GM19455 (cell line): ENCODE measurements around the gene SLC7A6OS.

Experiments used
- ATAC-seq: cut with Tn5 transposase; IDR thresholded peaks from one replicate; pipeline ENCODE4 v1.9.1; 2021; ENCODE audit not compliant: unreplicated experiment

Gene SLC7A6OS

DNA sequence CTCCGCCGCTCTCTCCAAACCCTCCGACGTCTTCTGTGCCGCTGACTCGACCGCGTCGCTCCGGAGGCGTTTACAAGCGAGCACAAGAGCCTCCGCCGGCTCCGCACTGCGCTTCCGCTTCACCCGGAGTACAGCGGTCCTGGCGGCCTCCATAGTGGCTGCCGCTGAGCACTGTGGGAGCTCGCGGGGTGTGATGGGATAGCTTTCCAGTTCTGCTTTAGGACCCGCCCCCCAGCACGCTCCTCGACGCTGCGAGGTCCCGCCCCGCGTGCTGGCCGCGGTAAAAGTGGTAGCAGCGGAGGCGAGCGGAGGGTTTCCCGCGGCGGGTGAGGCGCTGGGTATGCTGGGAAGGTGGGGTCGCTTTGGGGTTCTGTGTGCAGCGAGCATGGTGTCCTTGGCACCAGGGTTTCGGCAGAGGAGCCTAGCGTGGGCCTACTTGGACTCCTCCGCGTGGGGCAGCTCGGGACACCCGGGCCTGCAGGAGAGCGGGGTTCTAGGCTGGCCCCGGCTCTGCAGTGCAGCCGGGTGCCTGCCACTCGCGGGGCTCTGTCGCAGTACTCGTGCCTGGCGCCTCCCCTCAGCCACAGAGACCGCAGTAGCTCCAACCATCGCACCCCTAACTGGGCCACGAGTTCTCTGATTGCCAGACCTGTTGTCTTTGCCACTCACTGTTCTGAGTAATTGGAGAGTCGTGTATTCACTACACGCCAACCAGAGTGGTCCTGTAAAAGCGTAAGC is at the start of gene SLC7A6OS, which contains the start of gene PRMT7:
Gene SLC7A6OS, minus strand, starts transcription at position 173 of the 738 bp plus-strand sequence. Its CDS starts 20 bp downstream, at position 153.
Gene PRMT7, plus strand, starts transcription at position 246 of the 738 bp plus-strand sequence. CDS start 4,961 bp downstream, outside the sequence.
- peak; percentile 96 for ATAC-seq

DNA sequence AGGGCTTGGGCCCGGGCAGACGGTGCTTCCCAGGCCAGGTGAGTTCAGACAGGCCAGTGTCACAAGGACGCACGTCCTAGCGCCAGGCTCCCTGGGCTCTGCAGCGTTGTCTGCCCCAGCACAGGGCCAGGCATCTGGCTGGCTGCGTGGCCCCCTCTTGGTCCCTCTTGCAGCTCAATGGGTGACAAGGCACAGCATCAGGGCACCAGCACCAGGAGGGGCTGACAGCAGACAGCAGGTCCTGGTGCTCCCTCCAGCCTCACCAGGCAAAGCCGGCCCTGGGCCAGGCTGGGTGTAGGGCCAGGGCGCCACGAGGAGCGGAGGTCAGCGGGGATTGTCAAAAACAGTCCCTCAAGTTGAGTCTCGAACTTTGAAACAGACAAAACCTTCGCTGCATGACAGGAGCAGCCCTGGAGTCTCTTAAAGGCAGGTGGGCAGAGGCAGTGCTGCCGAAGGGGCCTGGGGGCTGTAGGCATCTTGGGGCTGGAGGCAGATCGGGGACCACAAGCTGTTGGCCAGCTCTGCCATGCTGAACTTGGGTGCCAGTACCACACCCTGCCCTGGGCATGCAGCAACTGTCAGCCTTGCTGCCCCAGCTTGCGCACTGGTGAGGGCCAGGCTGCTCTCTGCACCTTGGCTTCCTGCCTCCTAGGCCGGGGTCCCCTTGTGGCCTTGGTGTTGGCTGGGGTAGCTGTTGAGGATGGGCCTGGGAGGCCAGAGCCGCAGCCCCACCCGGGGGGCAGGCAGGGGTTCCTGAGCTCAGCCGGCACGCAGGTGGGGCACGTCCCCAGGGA is 48.8 kb upstream of the SLC7A6OS start:
- no peak for ATAC-seq

DNA sequence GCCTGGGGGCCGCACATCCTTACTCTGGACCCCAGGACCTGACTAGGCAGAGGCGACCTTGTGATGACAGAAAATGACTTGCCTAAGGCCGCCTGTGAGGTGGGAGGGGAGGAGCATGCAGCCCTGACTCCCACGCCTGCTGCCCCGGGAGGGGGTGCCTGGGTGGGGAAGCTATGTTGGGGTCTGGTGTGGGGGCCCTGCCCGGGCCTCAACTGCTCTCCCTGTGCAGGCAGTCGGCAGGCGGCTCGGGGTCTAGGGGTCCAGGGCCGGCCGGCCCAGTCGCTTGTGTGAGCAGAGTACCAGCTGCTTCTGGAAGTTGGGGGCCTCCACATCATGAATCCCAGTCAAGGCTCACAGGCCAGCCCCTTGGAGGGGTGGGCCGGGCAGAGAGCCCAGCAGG is 48.2 kb upstream of the SLC7A6OS start:
- ATAC-seq, result no peak

DNA sequence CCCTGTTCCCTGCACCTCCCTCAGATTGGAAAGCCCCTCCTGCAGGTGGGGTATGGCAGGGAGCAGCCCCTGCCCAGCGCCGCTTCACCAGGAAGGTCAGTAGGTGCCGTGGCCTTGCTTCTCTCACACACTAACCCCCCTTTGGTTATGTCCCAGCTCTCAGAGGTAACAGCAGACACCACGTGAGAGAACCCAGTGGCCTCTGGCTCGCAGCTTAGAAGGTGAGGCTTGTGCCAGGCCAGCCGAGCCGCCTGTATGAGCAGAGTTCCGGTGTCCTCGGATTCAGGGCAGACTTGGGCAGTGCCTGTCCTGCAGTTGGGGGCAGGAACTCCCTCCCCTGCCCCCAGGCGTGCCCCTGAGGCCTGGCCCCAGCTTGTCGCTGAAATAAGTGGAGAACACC is 47.2 kb upstream of the SLC7A6OS start:
- ATAC-seq, result no peak

DNA sequence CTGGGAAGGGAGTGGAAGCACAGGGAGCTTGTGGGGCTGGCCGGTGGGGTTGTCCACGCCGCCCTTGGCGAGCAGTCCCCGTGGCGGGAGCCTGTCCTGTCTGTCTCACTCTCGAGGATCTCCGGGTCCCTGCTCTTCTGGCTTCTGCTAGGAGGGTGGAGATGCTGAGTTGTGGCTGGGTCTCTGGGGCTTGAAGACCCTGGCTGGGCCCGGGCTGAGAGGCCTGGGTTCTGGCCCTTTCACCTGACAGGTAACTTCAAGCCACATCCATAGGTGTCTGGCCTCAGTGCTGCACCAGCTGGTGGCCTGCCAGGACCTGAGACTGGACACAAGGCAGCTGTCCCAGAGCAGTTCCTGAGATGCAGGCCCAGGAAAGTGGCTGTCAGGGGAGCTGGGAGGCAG is 46.8 kb upstream of the SLC7A6OS start:
- ATAC-seq, result no peak

DNA sequence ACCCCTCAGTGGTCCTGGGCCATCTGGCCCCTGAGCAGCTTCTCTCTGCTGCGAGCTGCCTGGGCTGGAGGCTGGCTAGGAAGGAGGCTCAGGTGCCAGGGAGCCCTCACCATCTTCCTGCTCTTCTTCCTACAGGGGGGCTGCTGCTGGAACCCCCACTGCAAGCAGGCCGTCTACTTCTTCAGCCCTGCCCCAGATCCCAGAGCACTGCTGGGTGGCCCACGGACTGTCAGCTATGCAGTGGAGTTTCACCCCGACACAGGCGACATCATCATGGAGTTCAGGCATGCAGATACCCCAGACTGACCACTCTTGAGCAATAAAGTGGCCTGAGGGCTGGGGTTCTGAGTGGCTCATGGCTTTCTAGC is 46.2 kb upstream of the SLC7A6OS start:
- ATAC-seq, result no peak

DNA sequence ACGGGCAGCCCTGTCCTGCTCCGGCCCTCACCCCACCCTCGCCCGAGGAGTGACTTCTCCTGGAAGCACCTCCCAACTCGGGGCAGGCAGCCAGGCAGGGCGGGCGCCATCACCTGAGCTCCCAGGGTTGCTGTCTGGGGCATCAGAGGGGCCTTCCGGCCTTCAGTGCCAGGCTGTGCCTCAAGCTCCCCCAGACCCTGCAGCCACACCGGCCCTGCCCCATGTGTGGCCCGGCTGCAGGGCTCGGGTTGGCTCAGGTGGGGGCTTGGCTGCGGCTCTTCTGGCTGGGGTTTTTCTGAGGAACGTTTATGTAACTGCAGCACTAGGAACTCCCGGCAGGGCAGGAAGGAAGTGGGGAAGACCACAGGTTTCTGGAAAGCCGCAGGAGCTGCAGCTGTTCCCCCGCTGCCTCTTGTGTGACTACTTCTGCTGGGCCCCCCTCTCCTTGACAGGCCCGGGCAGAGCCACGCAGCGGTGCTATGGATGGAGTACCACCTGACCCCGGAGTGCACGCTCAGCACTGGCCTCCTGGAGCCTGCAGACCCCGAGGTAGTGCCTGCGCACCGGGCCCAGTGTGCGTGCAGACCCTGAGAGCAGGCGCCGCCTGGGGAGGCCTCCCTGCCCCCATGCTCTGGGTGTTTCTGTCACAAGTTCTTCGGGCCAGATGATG is 45.6 kb upstream of the SLC7A6OS start:
- peak; percentile 83 for ATAC-seq

DNA sequence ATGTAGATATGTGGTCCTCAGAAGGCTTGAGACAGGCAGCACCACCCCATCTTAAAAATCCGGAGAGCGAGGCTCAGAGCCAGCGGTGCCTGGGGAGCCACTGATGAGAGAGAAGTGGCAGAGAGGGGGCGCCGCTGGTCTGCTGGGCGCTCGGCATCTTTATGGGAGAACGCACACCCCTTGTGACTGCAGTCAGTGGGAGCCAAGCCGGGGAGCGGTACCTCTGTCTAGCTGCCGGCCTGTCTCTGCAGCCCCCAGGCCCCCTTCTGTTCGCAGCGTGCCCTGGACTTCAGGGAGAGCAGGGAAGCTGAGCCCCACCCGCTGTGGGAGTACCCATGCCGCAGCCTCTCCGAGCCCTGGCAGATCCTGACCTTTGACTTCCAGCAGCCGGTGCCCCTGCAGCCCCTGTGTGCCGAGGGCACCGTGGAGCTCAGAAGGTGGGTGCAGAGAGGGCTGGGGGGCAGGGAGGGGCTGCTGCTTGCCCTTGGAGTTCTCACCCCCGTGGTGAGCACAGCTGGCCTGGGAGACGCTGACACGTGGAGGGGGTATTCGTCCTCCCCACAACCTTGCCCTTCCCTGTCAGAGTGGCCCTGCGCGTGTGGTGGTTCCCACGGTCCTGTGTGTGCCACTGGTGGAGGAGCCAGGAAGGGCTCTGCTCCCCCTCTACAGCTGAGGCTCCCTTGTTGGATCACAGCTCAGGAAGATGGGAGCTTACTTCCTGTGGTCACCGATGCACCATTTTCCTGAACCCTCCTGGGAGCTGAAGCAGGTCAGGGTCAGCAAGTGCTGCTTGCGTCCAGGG is 44.9 kb upstream of the SLC7A6OS start:
- ATAC-seq, result no peak

DNA sequence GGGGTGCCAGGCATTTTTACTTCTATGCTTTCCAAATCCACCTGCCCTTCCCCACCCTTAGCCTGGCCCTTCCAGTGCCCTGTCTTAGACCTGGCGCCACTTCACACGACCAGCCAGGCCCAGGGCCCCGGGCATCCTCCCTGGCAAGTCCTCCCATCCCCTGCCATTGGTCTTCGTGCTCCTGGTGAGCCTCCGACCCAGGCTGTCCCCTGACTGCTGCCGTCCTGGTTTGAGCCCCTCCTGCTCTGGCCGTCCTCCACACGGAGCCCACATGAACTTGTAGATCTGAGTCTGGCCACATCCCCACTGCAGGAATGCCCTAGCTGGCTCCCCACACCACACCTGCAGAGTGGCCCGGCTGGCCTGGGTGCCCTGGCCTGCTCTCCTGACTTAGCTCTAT is 44.1 kb upstream of the SLC7A6OS start:
- no peak for ATAC-seq

DNA sequence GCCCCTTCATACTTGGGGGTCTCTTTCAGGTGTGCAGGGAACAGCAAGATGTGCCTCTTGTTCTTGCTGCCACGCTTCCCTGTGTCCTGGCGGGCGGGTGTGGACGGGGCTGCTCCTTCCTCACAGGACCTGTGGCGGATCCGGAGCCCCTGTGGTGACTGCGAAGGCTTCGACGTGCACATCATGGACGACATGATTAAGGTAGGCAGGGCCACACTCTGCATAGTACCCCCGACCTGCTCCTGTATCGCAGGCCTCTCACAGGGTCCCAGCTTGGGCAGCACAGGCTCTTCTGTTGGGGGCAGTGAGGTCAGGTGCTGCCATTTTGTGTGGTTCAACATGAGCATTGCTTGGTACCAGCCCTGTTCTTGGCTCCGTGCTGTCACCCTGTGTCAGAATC is 42.6 kb upstream of the SLC7A6OS start:
- no peak for ATAC-seq

DNA sequence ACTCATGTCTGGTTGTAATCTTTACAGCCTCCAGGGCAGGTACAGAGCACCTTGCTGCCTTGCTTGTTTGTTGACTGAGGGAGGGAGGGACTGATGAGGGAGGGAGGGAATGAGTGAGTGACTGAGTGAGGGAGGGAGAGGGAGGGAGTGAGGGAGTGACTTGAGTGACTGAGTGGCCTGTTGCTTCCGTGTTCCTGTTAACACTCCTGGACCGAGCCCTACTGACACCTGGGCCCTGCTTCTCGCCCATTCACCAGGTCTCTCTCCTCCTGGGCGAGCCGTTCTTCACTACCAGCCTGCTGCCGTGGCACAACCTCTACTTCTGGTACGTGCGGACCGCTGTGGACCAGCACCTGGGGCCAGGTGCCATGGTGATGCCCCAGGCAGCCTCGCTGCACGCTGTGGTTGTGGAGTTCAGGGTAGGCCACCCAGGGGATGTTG is 41.3 kb upstream of the SLC7A6OS start:
- ATAC-seq, result no peak

DNA sequence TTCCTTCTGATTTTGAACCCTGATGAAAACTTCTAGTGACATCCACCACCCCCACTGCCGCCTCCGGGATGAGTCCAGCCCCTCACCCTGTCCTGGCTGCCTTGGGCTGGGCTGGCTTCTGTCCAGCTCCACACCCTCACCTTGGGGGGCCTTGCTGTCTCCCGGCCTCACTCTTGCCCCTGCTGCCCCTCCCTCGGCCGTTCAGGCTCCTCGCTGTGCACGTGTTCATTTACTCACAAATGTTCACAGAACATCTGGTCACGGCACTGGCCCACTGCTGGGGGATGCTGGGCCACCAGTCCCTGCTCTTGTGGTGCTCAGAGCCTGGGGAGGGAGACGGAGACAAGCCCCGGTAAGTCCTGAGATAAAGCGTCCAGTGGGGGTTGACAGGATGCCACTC is 40.7 kb upstream of the SLC7A6OS start:
- ATAC-seq, result no peak

DNA sequence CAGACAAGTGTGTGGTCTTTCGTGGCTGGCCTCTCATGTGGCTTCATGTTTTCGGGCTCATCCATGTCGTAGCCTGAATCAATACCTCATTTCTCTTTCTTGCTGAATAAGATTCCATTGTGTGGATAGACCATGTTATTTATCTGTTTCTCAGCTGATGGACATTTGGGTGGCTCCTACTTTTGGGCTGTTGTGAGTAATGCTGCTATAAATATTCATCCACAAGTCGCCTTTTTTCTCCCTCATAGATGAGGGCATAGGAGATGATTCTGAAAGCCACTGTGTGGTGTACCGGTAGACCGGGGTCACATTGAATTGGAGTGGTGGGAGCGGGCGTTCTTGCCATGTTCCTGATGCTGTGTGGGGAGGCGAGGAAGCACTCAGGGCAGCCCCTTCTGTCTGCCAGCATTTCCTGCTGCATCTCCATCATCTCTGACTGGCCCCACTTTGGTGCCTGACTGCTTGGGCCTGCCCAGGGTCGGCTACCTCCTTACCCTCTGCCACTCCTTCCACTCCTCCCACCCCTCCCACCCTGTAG is 40.1 kb upstream of the SLC7A6OS start:
- no peak for ATAC-seq

DNA sequence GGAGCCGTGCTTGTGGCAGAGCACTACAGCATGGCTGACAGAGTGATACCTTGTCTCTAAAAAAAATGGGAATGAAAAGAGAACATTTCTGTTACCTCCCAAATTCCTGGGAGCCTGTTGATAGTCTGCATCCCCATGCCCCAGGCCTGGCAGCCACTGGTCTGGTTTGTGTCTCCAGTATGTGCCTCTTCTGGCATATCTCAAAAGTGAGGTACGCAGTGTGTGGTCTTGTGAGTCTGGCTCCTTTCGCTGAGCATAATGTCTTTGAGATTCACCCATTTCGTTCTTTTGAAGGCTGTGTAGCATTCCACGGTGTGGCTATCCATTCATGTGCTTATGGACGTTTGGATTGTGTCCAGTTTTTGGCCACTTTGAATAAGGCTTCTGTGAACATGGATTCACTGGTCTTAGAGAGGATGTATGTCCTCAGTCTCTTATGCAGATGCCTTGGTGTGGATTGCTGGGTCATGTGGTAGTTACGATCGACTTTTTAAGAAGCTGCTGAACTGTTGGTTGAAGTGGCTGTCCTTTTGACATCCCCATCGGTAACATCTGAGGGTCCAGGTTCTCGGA is 39.2 kb upstream of the SLC7A6OS start:
- ATAC-seq, result no peak

DNA sequence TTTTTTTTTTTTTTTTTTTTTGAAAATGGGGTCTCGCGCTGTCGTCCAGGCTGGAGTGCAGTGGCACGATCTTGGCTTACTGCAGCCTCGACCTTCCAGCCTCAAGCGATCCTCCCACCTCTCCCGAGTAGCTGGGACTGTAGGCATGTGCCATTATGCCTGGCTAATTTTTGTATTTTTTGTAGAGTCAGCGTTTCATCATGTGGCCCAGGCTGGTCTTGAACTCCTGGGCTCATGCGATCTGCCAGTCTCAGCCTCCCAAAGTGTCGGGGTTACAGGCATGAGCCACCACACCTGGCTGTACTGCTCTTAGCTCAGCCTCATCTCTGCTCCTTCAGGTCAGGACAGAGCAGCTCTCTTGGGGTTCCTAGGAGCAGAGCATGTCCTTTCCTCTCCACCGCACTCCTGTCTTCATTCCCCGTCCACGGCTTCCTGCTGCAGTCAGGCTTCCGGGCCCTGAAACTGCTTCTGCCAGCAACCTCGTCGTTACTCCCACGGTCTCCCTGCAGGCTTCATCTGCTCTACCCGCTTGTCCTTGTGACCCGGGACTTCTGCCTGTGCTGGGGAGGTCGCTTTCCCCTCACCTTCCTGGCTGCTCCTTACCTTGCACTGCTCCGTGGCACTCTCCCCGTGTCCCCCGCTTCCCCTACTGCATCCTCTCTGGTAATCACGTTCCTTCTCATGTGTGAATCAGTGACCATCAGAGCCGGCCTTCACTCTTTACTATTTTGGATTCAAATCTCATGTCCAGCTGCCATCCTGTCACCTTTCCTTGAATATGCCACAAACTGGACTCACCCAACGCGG is 38.1 kb upstream of the SLC7A6OS start:
- ATAC-seq, result no peak

DNA sequence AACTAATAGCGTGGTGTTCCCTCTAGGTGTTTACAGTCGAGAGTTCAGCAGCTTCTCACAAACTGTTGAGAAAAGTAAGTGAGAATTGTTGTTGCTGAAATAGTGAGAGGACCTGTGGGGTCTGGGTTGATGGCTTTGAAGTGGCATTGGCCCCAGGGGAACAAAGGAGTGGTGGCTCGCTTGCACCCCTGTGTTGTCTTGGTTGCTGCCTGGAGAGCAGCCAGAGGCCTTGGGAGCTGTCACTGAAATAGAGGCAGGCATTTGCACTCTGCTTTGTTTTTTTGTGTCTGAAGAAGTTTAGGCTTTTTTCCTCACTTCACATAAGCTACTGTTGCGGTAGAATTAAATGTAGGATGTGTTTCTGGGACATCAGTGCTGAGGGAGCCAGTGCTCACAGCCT is 36.9 kb upstream of the SLC7A6OS start:
- no peak for ATAC-seq

DNA sequence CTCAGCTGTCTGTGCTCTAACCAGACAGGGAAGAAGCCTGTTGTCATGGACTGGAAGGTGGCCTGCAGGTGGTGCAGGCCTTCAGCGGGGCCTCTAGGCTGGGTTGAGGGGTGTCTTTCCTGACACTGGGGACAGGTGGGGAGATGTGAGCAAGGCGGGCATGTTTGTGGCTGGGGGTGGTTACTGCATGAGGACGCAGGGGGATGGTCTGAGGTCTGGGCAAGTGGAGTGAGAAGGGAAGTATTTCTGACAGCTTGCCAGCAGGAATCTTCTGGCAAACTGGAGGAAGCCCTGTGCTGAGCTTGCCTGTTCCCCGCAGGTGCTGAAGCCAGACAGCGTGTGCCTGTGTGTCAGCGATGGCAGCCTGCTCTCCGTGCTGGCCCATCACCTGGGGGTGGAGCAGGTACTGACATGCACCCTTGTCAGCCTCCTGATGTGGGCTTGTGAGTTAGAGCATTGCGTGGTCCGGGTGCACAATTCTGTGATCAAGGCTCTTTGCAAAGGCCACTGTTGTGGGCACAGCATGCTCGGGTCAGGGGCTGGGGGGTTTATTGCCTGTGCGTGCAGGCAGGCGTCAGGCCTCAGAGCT is 36.2 kb upstream of the SLC7A6OS start:
- ATAC-seq, result no peak

DNA sequence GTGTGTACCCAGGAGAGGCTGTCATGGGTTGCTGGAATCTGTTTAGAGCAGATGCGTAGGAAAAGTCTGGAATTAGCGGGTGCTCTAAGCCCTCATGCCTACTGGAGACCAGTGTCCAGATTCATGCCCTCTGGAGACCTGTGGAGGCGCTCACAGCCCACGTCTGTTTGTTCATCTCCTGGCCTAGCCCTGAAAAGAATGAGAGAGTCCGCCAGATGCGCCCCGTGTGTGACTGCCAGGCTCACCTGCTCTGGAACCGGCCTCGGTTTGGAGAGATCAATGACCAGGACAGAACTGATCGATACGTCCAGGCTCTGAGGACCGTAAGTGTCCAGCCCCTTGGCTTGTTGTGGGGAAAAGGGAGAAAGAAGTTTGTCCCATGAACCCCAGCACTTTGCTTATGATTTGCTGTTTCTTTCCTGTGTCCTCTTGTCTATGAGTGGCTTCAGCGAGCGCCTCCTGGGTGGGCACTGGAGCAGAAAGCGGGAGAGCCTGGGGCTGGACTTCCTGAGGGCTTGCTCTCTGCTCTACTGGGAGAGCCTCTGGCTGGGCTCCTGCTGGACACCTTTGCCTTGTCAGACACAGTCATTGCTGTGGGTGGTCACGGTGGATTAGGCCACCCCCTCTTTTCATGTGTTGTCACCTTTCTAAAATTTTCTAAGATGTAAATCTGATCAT is 35.4 kb upstream of the SLC7A6OS start:
- ATAC-seq, result no peak
